Measurements from ENCODE around the gene SCRT2.

GRCh38 chr20:635893-636338, 39.7 kb downstream of the SCRT2 start:
- TF ChIP-seq FOXP1 (CRISPR knock-in tag; IDR thresholded peaks at IDR 0.05; ENCODE audit: borderline replicate concordance): no peak
- TF ChIP-seq CTCF (IDR thresholded peaks at IDR 0.05): no peak
- no peak for TF ChIP-seq CREB1 (CRISPR knock-in tag; IDR thresholded peaks at IDR 0.05)
- TF ChIP-seq ELF4 (CRISPR knock-in tag; IDR thresholded peaks at IDR 0.05; ENCODE audit: low read depth): no peak
- no peak for TF ChIP-seq FOXK1 (CRISPR knock-in tag; IDR thresholded peaks at IDR 0.05)
- no peak for TF ChIP-seq SP1 (CRISPR knock-in tag; conservative IDR thresholded peaks at IDR 0.05)
- TF ChIP-seq, protein P1, sequence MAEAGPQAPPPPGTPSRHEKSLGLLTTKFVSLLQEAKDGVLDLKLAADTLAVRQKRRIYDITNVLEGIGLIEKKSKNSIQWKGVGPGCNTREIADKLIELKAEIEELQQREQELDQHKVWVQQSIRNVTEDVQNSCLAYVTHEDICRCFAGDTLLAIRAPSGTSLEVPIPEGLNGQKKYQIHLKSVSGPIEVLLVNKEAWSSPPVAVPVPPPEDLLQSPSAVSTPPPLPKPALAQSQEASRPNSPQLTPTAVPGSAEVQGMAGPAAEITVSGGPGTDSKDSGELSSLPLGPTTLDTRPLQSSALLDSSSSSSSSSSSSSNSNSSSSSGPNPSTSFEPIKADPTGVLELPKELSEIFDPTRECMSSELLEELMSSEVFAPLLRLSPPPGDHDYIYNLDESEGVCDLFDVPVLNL (CRISPR knock-in tag; IDR thresholded peaks at IDR 0.05; ENCODE audit: borderline replicate concordance, low read depth): no peak
- no peak for TF ChIP-seq ESRRA (CRISPR knock-in tag; IDR thresholded peaks at IDR 0.05; ENCODE audit: borderline replicate concordance)
